HG03159 (cell line): ENCODE results near the gene ACAA1.

Source experiments
- ATAC-seq: cut with Tn5 transposase; IDR thresholded peaks from one replicate; pipeline ENCODE4 v1.9.1; 2021; ENCODE audit warnings: mild to moderate bottlenecking, moderate library complexity; ENCODE audit not compliant: unreplicated experiment

The ACAA1 gene

DNA sequence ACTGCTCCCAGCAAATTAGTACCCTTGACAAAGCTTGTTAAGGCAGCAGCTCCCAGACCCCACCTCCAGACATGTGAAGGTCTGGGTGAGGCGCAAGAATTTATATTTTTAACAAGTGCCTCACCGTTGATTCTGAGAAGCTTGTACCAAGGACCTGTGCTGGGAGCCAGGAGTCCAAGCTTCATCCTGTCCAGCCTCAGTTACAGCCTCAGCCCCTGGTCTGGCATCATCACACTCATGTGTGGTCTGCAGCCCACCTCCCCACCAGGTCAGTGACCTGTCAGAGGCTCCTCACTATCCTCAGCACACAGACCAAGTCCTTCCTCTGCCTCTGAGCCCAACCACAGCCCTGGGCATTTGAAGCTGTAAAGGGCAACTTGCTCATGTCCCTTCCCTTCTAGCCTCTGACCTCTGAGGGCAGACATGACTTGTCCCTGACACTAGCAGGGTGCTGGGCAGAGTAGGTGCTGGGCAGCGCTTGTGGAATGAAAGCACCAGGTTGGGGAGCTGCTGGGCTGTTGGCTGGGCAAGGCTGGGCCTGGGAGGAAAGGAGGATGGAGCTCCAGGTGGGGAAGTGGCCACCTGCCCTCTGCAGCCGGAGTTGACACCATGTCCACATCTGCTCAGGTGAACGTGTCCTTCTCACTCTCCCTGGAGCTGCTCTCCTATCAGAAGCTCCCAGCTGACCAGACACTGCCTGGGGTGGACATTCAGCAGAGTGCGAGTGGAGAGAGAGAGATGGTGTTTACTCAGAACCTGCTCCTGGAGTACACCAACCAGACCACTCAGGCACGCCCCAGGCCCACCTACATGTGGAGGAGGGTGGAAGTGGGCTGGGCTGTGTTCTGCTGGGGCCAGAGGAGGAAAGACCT lies 16.9 kb downstream of the ACAA1 start:
- no peak for ATAC-seq

DNA sequence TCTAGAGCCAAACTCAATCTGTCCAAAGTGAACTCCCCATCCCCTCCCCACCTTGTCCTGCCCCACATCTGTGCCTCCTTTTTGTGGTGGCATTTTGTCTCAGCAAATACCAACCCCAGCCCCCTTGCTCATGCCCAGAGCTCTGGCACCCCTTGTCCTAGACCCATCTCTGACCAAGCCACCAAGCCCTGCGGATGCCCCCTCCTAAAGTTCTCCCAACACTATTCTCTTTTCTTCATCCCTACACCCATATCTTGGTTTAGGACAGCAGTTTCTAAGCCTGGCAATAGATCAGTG lies 17.7 kb downstream of the ACAA1 start:
- ATAC-seq, result no peak

- no peak for ATAC-seq
These were observed 18.3 kb downstream of the ACAA1 start for GRCh38 chr3:38118421-38119247.

- peak; percentile 78 for ATAC-seq
These were observed 19.0 kb downstream of the ACAA1 start for GRCh38 chr3:38117748-38118420.

DNA sequence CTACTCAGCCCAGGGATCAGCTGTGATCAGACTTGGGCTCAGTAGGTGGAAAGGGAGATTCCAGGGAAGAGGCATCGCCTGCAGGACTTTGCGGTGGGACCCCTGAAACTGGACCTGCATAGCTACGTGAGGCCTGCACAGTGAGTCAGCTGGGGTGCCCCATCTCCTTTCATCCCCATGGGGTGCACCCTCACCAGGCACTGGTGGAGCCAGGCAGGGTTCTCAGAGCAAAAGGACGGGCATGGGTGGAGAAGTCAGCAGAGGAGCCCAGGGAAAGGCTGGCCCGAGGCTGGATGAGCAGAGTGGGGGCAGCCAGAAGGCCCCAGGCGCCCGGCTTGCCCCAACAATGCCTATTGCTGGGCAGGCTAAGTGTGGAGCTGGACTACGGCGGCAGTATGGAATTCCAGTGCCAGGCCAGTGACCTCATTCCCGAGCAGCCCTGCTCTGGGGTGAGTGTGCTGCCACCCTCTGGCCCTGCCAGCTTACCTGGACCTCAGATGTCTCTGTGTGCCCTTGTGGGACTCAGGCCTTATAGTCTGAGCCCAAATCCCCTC lies 19.7 kb downstream of the ACAA1 start:
- no peak for ATAC-seq

GRCh38 chr3:38116471-38117162 lies 20.3 kb downstream of the ACAA1 start:
- no peak for ATAC-seq

GRCh38 chr3:38115645-38116427 lies 21.1 kb downstream of the ACAA1 start:
- no peak for ATAC-seq

- ATAC-seq, result no peak
These were observed 21.9 kb downstream of the ACAA1 start for GRCh38 chr3:38114875-38115644.

- ATAC-seq, result no peak
These were observed 22.7 kb downstream of the ACAA1 start for GRCh38 chr3:38114052-38114874.

- no peak for ATAC-seq
These were observed 24.6 kb downstream of the ACAA1 start for GRCh38 chr3:38112378-38112761.

- ATAC-seq, result no peak
These were observed 25.1 kb downstream of the ACAA1 start for GRCh38 chr3:38111696-38112377.

GRCh38 chr3:38111201-38111600 lies 25.7 kb downstream of the ACAA1 start:
- ATAC-seq, result no peak

DNA sequence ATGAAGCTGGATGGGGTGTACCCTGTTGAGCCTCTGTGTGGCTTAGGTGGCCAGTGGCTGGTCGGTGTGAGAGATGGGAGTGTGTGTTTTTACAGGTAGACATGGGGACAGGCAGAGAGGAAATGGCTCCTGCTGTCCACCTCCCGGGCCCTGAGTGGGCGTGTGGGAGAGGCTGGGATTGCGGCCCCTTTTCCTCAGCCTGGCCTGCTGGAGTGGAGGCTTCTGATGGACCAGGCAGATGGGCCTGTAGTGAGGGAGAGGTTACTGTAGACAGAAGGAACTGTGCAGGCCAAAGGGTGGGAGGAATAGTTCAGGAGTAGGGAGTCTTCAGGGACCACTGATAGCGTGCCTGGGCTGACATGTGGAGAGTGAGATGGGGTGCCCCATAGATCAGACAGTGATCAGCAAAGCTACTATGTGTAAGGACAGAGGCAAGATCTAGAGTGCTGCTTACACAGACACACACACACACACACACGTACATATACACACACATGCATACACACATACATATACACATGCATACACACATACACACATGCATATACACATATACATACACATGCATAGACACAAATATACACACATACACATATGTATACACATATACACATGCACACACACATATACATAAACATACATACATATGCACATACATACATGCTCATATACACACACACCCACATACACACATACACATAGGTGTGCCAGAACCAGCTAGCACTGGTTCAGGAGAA lies 26.4 kb downstream of the ACAA1 start:
- no peak for ATAC-seq

DNA sequence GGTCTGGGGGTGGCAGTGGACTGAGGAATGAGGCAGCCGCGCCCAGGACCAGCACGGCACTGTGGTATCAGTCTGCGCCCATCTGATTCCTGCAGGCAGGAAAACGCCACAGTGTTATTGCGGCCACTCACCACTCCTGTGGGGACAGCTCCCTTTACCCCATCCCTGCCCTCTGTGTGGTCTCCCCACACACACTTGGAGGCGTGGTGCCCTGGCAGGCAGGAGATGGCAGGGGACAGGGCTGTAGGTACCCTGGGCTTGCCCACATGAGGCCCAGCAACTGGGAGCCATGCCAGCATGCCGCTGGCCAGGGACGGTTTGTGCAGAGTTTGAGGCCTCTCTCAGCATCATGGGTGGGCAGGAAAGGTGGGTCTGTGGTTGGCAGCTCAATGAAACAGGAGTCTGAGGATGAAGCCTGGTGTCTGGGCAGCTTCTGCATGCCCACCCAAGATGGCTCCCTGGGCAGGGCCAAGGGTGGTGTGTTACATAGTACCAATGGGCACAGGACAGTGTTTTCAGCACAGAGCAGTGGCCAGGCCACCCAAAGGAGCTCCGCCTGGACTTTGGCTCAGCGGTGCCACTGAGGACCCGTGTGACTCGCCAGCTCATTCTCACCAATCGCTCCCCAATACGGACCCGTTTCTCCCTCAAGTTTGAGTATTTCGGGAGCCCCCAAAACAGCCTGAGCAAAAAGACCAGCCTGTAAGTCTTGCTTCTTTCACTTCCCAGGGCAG lies 27.2 kb downstream of the ACAA1 start:
- ATAC-seq, result no peak

DNA sequence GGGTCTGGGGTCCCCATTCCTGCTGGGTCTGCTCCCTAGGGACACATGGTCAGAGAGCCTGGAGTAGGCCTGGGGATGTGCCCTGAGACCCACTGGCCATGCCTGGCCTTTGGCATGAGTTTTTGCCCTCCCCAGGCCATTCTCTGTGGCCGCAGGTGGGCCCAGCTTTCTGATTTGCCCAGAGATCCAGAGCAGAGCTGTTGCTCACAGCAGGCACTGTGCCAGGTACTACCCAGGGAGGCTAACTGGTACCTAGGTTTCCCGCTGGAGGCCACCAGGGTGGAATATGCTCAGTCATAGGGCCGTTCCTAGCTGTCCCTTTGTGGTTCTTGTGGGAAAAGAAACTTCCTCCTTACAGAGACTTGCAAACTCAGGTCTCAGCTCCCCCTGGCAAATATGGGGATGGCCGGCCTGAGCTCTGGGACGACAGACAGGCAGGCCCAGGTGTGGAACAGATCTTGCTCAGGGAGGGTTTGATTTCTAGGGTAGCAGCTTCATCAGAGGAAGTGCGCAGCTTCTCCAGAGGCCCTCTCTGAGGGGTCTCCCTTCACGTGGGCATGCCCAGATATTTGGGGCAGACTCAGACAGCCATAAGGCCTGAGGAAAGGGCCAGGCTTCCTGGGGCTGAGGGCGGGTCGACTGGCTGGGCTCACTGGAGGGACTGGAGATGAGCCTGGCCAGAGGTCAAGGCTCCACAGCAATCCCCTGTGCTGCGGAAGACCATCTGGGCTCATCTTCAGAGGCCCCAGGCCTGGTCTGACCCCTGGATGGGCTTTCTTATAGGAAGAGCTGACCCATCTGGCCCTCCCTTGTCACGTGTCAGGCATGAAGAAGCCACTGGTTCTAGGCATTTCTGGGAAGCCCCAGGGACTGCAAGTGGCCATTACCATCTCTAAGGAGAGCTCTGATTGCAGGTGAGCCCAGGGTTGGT lies 28.0 kb downstream of the ACAA1 start:
- ATAC-seq, result no peak
